Measurements from ENCODE around the gene HEPHL1. TPM values are rescaled to one million over a fixed set of nuclear protein-coding genes. Genes with fewer than 3 reads are reported as not detected.
"Not testable (repeated sequence)": the region's sequence is repeated elsewhere in the genome, so short reads cannot be mapped to it uniquely, and the experiment has no call there.

HEPHL1 gene
- total RNA-seq, 1 donor: 4.3 TPM

DNA sequence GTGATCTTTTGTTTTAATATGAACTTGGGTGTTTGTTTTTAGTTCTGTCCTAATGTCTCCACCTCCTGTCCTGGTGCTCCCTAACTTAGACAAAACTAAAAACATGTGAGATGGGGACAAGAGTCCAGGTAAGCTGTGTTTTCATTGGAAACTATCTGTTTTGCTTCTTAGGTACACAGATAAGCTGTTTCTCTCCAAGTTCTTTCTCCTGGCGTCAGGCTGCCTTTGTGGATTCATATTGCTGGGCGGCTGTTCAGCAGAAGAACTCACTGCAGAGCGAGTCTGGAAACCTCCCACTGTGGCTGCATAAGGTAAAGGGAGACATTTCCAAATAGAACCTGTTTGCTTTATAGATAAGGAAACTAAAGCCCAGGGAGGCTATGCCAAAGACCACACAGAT, 132.2 kb downstream of the HEPHL1 start:
- H3K4me3 ChIP-seq (ENCODE audit: low read depth, low read length): no peak overlapping the region

DNA sequence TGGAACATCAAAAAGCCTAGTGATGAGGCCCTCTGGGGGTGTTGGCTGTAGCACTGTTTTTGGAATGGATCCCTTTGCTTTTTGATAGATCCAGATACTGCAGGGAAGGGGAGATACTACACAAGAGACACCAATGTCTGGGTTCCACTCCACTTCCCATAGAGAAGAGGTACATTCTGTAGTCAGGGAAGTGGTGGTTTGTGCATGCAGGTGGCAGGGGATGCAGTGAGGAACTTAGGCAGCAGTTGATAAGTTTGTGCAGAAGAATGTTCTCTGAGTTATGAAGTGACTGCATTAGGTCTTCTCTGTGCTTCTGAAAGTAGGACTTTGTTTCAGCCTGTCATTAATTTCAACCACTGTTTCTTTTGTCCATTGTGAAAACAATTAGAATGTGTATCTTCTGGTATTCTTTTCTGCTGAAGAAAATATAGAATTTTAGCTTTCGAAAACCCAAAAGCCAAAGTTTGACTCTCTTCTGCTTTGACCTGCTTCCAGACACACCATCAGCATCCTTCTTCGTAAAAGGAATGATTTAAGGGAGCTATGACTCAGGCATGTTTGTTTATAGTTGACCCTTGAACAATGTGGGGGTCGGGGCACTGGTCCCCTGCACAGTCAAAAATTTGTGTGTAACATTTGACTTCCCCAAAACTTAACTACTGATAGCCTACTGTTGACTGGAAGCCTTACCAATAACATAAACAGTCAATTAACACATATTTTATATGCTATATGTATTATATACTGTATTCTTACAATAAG, 133.1 kb downstream of the HEPHL1 start:
- H3K4me3 ChIP-seq (ENCODE audit: low read depth, low read length): no peak overlapping the region
- no peak for DNase-seq (ENCODE audit: low read depth)
- TF ChIP-seq, protein P1, sequence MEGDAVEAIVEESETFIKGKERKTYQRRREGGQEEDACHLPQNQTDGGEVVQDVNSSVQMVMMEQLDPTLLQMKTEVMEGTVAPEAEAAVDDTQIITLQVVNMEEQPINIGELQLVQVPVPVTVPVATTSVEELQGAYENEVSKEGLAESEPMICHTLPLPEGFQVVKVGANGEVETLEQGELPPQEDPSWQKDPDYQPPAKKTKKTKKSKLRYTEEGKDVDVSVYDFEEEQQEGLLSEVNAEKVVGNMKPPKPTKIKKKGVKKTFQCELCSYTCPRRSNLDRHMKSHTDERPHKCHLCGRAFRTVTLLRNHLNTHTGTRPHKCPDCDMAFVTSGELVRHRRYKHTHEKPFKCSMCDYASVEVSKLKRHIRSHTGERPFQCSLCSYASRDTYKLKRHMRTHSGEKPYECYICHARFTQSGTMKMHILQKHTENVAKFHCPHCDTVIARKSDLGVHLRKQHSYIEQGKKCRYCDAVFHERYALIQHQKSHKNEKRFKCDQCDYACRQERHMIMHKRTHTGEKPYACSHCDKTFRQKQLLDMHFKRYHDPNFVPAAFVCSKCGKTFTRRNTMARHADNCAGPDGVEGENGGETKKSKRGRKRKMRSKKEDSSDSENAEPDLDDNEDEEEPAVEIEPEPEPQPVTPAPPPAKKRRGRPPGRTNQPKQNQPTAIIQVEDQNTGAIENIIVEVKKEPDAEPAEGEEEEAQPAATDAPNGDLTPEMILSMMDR (IDR thresholded peaks at IDR 0.05; ENCODE audit: insufficient read depth, low read depth, low read length): no peak

More for the DNA sequence above, 132.2 kb downstream of the HEPHL1 start:
- TF ChIP-seq, protein P1 (IDR thresholded peaks at IDR 0.05; ENCODE audit: insufficient read depth, low read depth, low read length): no peak
- no peak for DNase-seq (ENCODE audit: low read depth)

DNA sequence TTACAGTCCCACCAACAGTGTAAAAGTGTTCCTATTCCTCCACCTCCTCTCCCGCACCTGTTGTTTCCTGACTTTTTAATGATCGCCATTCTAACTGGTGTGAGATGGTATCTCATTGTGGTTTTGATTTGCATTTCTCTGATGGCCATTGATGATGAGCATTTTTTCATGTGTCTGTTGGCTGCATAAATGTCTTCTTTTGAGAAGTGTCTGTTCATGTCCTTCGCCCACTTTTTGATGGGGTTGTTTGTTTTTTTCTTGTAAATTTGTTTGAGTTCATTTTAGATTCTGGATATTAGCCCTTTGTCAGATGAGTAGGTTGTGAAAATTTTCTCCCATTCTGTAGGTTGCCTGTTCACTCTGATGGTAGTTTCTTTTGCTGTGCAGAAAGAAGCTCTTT, 136.2 kb downstream of the HEPHL1 start:
- DNase-seq (ENCODE audit: low read depth); H3K4me3 ChIP-seq (ENCODE audit: low read depth, low read length): not testable (repeated sequence)

Small RNAs within 50 kb of the gene (small RNA-seq; reads per million reads assigned to genes)
- gene AP002795.1: not detected

Other genes starting within 250 kb of the HEPHL1 start
- 26.4 and 39.3 TPM in 2 replicates for gene MED17, start 237.1 kb upstream of the HEPHL1 start, total RNA-seq
- gene VSTM5, start 170.7 kb upstream of the HEPHL1 start, total RNA-seq: 0.86 and 0.97 TPM in 2 replicates
- gene PANX1, start 107.5 kb downstream of the HEPHL1 start, total RNA-seq: 87.9 and 92.4 TPM in 2 replicates